Bronchial epithelial cell (primary cell): ENCODE measurements around the gene CDCA5. TPM values are rescaled to one million over a fixed set of nuclear protein-coding genes. Genes with fewer than 3 reads are reported as not detected.

ENCODE experiments used
- DNase-seq: peaks from one replicate; pipeline ENCODE4 v3.0.0-alpha.2; 2010; ENCODE audit warnings: low read depth
- FAIRE-seq: peaks from 2 replicates; lab custom pipeline; 2011; peaks lifted over from hg19 to GRCh38; lab: Jason Lieb, UNC
- H3K27me3 ChIP-seq: 2 replicates; pipeline ENCODE4 v1.5.1; 2011; ENCODE audit warnings: low read length; ENCODE audit not compliant: control insufficient read depth, insufficient read depth
- H3K36me3 ChIP-seq: 2 replicates; pipeline ENCODE4 v1.5.1; 2011; ENCODE audit warnings: low read length; ENCODE audit not compliant: control insufficient read depth, insufficient read depth
- H3K4me3 ChIP-seq: 2 replicates; pipeline ENCODE4 v1.5.1; 2011; ENCODE audit warnings: mild to moderate bottlenecking, low read depth, low read length, control low read depth
- total RNA-seq: library from RNA; depleted of rRNA; stranded (reverse); fragments of >200 nt; gene quantifications from 2 replicates; pipeline ENCODE4 v1.2.1, GENCODE V29; 2014
- TF ChIP-seq, protein P1 (sequence below): IDR thresholded peaks from 2 replicates; pipeline ENCODE4 v1.5.1; 2011; ENCODE audit warnings: mild to moderate bottlenecking, moderate library complexity, low read length, control low read depth, inconsistent platforms; ENCODE audit not compliant: insufficient read depth, severe bottlenecking

CDCA5 gene, protein sequence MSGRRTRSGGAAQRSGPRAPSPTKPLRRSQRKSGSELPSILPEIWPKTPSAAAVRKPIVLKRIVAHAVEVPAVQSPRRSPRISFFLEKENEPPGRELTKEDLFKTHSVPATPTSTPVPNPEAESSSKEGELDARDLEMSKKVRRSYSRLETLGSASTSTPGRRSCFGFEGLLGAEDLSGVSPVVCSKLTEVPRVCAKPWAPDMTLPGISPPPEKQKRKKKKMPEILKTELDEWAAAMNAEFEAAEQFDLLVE
- 0.26 and 0.53 TPM in 2 replicates for total RNA-seq

DNA sequence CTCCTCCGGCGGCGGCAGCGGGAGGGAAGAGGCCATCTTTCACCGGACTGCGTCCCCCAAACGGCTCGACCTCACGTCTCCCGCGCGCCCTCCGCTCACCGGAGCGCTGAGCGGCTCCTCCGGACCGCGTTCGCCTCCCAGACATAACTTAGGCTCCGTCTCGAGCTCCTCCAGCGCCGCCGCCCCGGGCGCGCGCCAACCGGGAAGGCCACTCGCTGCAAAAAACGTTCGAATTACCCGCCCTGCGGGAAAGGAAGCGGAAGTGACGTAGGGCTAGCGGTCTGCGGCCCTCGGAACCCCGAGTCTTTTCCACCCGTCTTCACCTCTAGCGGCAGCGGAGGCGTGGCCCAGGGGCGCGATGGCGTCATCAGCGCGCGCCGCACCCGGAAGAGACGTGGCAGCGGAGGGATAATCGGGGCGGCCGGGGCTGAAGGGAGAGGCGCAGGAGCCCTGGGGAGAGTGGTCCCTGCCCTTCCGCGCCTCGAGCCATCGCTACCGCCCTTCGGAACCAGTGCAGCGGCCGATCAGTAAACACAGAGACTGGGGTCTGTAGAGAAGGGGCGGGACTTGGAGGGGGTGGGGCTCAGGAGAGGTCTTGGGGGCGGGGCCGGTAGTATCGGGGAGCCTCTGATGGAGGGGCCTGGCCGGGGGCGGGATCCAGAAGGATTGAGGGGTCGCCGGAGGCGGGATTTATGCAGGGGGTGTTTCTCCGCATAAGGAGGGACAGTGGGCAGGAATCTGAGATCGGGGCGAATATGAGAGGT is at the start of gene CDCA5, which contains the start of gene ZFPL1:
TSS of gene CDCA5 (minus strand) at position 207 of the 764 bp plus-strand sequence. CDS start at position 145, 62 bp downstream.
TSS of gene ZFPL1 (plus strand) at position 389 of the 764 bp plus-strand sequence. CDS start 477 bp downstream, outside the sequence.
- TF ChIP-seq, protein P1, sequence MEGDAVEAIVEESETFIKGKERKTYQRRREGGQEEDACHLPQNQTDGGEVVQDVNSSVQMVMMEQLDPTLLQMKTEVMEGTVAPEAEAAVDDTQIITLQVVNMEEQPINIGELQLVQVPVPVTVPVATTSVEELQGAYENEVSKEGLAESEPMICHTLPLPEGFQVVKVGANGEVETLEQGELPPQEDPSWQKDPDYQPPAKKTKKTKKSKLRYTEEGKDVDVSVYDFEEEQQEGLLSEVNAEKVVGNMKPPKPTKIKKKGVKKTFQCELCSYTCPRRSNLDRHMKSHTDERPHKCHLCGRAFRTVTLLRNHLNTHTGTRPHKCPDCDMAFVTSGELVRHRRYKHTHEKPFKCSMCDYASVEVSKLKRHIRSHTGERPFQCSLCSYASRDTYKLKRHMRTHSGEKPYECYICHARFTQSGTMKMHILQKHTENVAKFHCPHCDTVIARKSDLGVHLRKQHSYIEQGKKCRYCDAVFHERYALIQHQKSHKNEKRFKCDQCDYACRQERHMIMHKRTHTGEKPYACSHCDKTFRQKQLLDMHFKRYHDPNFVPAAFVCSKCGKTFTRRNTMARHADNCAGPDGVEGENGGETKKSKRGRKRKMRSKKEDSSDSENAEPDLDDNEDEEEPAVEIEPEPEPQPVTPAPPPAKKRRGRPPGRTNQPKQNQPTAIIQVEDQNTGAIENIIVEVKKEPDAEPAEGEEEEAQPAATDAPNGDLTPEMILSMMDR: no peak
- Histone ChIP-seq H3K36me3 (peaks cover 17% of the 10 kb centered on the region), H3K27me3 (no peaks in the 10 kb centered on the region), H3K4me3 (peak within 1 kb of the TSS; percentile 60)
- DNase-seq (peak; percentile 84), FAIRE-seq (no peak)

DNA sequence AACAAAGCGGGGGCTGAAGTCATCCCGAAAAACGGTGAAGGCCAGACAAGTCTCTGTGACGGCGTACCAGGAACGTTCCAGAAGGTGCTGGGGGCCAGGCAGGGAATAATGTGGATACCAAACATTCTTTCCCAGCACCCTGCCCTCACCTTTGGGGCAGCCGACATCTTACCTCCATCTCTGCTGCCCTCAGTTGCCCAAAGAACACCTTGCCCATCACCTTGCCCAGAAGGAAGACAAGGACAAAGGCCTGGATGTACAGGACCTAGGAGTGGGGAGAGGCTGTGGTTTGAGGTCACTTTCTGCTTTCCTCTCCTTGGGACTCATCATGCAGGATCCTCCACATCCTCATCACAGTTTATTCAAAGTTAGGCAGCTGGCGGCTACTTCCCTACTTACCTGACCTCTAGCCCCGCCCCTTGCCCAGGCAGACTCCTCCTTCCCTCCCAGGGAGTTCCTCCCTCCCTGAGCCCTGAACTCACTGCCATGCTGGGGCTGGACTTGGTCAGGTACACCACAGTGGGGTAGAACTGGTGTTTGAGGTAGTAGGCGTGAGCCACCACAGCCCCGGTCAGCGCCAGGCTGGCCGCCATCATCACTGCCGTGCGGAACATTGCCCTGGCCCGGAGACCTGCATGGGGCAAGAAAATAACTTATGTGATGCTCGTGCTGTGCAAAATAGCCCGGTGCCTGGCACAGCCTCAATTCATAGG is 49.3 kb upstream of the CDCA5 start:
- TF ChIP-seq, protein P1: no peak
- DNase-seq: peak; percentile 62
- no peaks in the 10 kb centered on the region for H3K27me3 ChIP-seq

DNA sequence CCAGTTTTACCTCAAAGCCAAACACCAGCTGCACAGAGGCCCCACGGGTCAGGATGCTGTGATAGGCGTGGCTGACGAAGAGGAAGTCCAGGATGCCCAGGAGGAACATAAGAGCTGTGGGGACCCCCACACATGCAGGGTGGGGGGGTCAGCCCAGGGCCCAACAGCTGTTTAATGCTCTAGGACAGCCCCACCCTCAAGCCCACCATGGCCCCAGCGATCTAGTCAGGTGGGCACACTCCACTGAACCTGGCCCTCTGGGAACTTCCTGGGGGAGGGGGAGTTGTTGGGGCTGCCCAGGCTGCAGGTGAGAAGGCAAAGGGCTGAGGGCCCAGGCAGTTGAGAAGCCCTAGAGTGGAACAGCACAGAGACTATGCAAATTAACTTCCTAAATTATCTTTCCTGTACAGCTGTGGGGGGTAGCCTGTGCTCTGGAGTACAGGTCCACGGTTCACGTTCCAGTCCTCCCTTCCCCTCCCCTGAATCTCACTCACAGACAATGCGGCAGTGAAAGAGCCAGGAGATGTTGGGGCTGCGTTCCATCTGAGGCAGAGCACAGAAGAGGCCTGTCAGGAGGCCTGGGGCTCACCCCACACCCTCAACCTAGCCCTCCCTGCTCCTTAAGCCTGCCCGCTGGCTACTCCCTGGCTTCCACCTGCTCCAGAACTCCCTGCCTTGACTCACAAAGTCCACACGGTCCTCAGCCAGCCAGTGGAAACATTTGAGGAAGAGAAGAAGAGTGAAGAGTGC is 48.6 kb upstream of the CDCA5 start:
- Histone ChIP-seq H3K27me3 (no peaks in the 10 kb centered on the region), H3K4me3 (no peak overlapping the region), H3K36me3 (peaks cover 40% of the 10 kb centered on the region)
- FAIRE-seq: no peak
- no peak for DNase-seq
- TF ChIP-seq, protein P1: no peak

More for the DNA sequence above, 49.3 kb upstream of the CDCA5 start:
- Histone ChIP-seq H3K36me3 (peaks cover 37% of the 10 kb centered on the region), H3K4me3 (peak overlapping the region; percentile 83)
- no peak for FAIRE-seq

DNA sequence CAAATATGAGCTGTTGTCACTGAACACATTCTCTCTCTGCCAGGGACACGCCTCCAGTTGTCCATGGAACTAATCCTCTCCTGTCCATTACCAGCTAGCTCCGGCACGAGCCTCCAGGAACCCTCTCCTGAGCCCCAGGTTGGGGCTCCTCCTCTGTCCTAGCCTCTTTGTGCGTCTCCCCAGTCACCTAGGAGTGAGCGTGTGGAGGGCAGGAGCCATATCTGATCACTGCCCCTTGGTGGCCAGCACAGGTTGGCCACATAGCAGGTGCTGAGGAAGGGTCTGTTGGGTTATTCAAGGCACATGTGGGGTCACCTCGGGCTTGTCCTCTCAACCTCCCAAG is 48.0 kb upstream of the CDCA5 start:
- DNase-seq (no peak), FAIRE-seq (no peak)
- H3K27me3 ChIP-seq: no peaks in the 10 kb centered on the region
- TF ChIP-seq, protein P1: no peak
- H3K36me3 ChIP-seq: peaks cover 41% of the 10 kb centered on the region
- H3K4me3 ChIP-seq: no peak overlapping the region

DNA sequence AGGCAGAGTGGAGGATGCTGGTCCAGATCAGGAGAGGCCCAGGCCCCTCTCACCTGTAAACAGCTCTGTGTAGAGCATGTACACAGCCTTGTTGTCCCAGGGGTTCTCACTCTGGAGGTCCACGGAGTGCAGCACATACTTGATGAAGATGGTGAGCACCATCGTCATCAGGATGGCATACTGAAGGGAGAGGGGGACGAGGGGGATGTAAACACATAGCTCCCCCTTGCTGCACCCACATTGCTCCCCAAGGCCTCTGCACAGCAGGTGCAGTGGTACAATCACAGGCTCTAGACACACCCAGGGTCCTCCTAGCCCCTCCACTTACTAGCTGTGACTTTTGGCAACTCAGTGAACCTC is 47.6 kb upstream of the CDCA5 start:
- Histone ChIP-seq H3K27me3 (no peaks in the 10 kb centered on the region), H3K4me3 (no peak overlapping the region), H3K36me3 (peaks cover 45% of the 10 kb centered on the region)
- no peak for DNase-seq
- FAIRE-seq: no peak
- TF ChIP-seq, protein P1: no peak
